B cell (primary cell): ENCODE results near the gene P2RX6. TPM values are rescaled to one million over a fixed set of nuclear protein-coding genes. Genes with fewer than 3 reads are reported as not detected.

Experiments used
- ATAC-seq: fragments of 200-7000 bp; cut with Tn5 transposase; one replicate; pipeline ENCODE4 v1.10.0; 2021; ENCODE audit warnings: low read depth, mild to moderate bottlenecking, moderate number of reproducible peaks, moderate library complexity
- CTCF ChIA-PET: fragments of 350-600 bp; sonication (Branson Sonifier 250); formaldehyde crosslinking; loops from one replicate; lab custom pipeline; 2021; ENCODE audit warnings: antibody characterized with exemption, inconsistent platforms; lab: Charles Lee
- POLR2A ChIA-PET: fragments of 350-600 bp; sonication (Branson Sonifier 250); formaldehyde crosslinking; loops from one replicate; lab custom pipeline; 2021; ENCODE audit warnings: antibody characterized with exemption; lab: Charles Lee
- DNase-seq: peaks from one replicate; pipeline ENCODE4 v3.0.0; 2013
- H2AFZ ChIP-seq: 2 replicates; pipeline ENCODE4 v1.6.1; 2012; ENCODE audit warnings: mild to moderate bottlenecking, low read depth, low read length; ENCODE audit not compliant: insufficient read depth, poor library complexity, severe bottlenecking
- H3K27ac ChIP-seq, 2 donors: 1 replicate in 1 of 2; 2 replicates in 1 of 2; pipeline ENCODE4 v1.5.1; 2012 to 2013; ENCODE audit warnings: low read length in 2 of 2, mild to moderate bottlenecking in 2 of 2, moderate library complexity in 1 of 2
- H3K27me3 ChIP-seq, 4 experiments: fragments of 200-600 bp in 1 of 4; sonication (generic) in 1 of 4; replicated peaks in 1 of 4; 1 replicate in 2 of 4; 2 replicates in 2 of 4; pipeline versions ENCODE4 v1.6.1 to v1.7.0; 2013 to 2016; ENCODE audit warnings: low read length in 3 of 4, mild to moderate bottlenecking in 2 of 4, mixed read lengths in 1 of 4, moderate library complexity in 1 of 4; ENCODE audit not compliant: insufficient read depth in 4 of 4, control insufficient read depth in 3 of 4; ENCODE audit errors: control extremely low read depth in 1 of 4
- H3K36me3 ChIP-seq, 2 experiments: replicated peaks in 1 of 2; 1 replicate in 1 of 2; 2 replicates in 1 of 2; pipeline versions ENCODE4 v1.6.1 to v1.7.1; 2013; ENCODE audit warnings: low read length in 1 of 2; ENCODE audit not compliant: insufficient read depth in 2 of 2, control insufficient read depth in 1 of 2; ENCODE audit errors: control extremely low read depth in 1 of 2, extremely low read depth in 1 of 2
- H3K4me1 ChIP-seq, 2 donors: fragments of 200-600 bp in 1 of 2; sonication (generic) in 1 of 2; 1 replicate in 1 of 2; 2 replicates in 1 of 2; pipeline versions ENCODE4 v1.5.1 to v1.6.1; 2013 to 2017; ENCODE audit warnings: low read length in 2 of 2; ENCODE audit not compliant: control insufficient read depth in 2 of 2, insufficient read depth in 2 of 2
- H3K4me2 ChIP-seq: replicated peaks from 2 replicates; pipeline ENCODE3; 2012; ENCODE audit warnings: mild to moderate bottlenecking, low read depth, low read length; ENCODE audit not compliant: poor library complexity, severe bottlenecking
- H3K4me3 ChIP-seq, 5 experiments: fragments of 200-600 bp in 1 of 5; sonication (generic) in 1 of 5; 1 replicate in 3 of 5; 2 replicates in 2 of 5; pipeline versions ENCODE4 v1.5.1 to v1.7.0; 2011 to 2016; ENCODE audit warnings: low read length in 4 of 5, mild to moderate bottlenecking in 4 of 5, low read depth in 2 of 5, control low read depth in 1 of 5, moderate library complexity in 1 of 5; ENCODE audit not compliant: insufficient read depth in 1 of 5; ENCODE audit errors: control extremely low read depth in 1 of 5, extremely low read depth in 1 of 5
- H3K79me2 ChIP-seq: fragments of 200-600 bp; sonication (generic); one replicate; pipeline ENCODE4 v1.6.0; 2016; ENCODE audit warnings: low read length; ENCODE audit not compliant: control insufficient read depth, insufficient read depth
- H3K9ac ChIP-seq: fragments of 200-600 bp; sonication (generic); 2 replicates; pipeline ENCODE4 v1.6.1; 2017; ENCODE audit warnings: mild to moderate bottlenecking, low read length, moderate library complexity
- H3K9me3 ChIP-seq, 3 donors: one replicate each; pipeline versions ENCODE4 v1.6.1 to v1.7.1; 2013; ENCODE audit warnings: low read length in 2 of 3; ENCODE audit not compliant: control insufficient read depth in 2 of 3, insufficient read depth in 1 of 3; ENCODE audit errors: control extremely low read depth in 1 of 3
- H4K20me1 ChIP-seq: 2 replicates; pipeline ENCODE4 v1.6.0; 2012; ENCODE audit warnings: mild to moderate bottlenecking, low read length; ENCODE audit not compliant: insufficient read depth, control insufficient read depth, poor library complexity, severe bottlenecking
- H3K27ac Mint-ChIP-seq: one replicate; pipeline ENCODE4 v1.8.0; 2021; ENCODE audit warnings: mixed read lengths
- H3K27me3 Mint-ChIP-seq: one replicate; pipeline ENCODE4 v1.8.0; 2021; ENCODE audit warnings: mixed read lengths
- H3K4me1 Mint-ChIP-seq: one replicate; pipeline ENCODE4 v1.8.0; 2021; ENCODE audit warnings: mixed read lengths
- H3K4me3 Mint-ChIP-seq: one replicate; pipeline ENCODE4 v1.8.0; 2021; ENCODE audit warnings: mixed read lengths
- H3K9me3 Mint-ChIP-seq: one replicate; pipeline ENCODE4 v1.8.0; 2022; ENCODE audit warnings: mixed read lengths; ENCODE audit not compliant: insufficient read depth
- EZH2 ChIP-seq: IDR thresholded peaks from 2 replicates; pipeline ENCODE4 v1.6.1; 2012; ENCODE audit warnings: borderline replicate concordance, low read depth, mild to moderate bottlenecking, moderate library complexity, low read length; ENCODE audit not compliant: insufficient read depth, poor library complexity, severe bottlenecking
- WGBS: methylation state at CpG from one replicate; pipeline ENCODE4 v1.1.5; 2013; ENCODE audit warnings: missing lambda C conversion rate; ENCODE audit not compliant: insufficient coverage; 5-methylcytosine and 5-hydroxymethylcytosine counted together
- intact Hi-C: fragments of 100-400 bp; cut with micrococcal nuclease; formaldehyde crosslinking; loops from one replicate; pipeline ENCODE4 v1.10.0; 2022
- polyA plus RNA-seq: library from polyadenylated mRNA; depleted of rRNA; stranded (reverse); fragments of >200 nt; gene quantifications from 2 replicates; pipeline ENCODE4 v1.2.3, GENCODE V29; 2012
- total RNA-seq, 2 donors: library from RNA; stranded (reverse); fragments of 120-200 nt in 1 of 2; gene quantifications; 1 replicate in 1 of 2; 2 replicates in 1 of 2; pipeline versions ENCODE4 v1.2.3 to v1.2.4, GENCODE V29; 2013 to 2022
- TF ChIP-seq, protein P1 (sequence below): fragments of 200-600 bp; IDR thresholded peaks from one replicate; pipeline ENCODE4 v1.8.0; 2022; ENCODE audit warnings: antibody characterized with exemption, mild to moderate bottlenecking

Gene P2RX6
- total and polyA plus RNA-seq, 2 donors (not counting 1 experiment from before 2014, with no cell fraction given), result 0.49 to 0.79 TPM

DNA sequence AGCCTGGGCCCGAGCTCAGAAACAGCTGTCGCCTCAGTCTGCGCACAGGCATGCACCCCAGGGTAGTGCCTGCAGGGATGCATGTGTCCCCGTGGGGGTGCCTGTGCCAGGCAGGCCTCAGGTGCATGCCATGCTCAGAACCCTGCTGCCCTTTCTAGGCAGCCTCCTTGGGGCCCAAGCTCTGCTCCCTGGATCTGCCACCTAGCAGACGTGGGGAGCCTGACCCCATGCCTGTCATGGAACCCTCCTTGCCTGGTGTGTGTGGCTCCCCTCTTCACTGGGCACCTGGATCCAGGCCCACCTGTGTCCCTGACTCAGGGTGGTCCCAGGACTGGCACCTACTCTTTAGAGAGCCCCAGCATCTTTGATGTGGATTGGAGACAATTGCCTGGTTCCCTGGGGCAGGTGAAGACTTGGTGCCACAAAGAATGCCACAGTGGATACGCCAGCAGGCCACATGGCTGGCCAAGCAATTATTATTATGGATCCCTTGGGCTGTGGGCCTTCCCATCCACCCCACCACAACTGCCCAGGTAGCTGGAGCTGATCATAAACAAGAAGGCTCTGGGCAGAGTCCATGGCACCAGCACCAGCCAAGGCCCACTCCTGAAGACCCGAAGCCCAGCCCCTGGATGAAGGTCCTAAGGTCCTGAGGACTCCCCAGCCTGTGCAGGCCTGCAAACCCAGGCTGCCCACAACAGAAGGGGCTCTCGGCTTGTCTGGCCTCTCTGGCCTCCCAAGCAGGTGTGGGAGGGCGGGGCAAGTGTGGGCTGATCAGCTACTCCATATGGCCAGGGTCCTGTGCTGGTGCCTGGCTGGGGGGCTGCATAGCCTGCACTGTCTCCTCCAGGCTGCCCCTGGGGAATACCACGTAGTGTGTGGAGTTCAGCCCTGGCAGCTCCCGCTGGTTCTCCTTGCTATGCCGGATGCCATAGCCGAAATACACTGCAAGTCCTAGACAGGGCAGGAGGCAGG, 13.6 kb downstream of the P2RX6 start:
- no peak overlapping the region for H3K9ac ChIP-seq
- ChIA-PET POLR2A (no interaction called here), CTCF (no interaction called here)
- no peaks in the 10 kb centered on the region for H3K36me3 ChIP-seq
- peaks cover 0 to 3% (median 0%) of the 10 kb centered on the region in 3 donors for H3K9me3 ChIP-seq
- intact Hi-C loops, result no loop called here
- H3K27me3 ChIP-seq, result peaks cover 0 to 31% (median 8%) of the 10 kb centered on the region in 4 experiments
- no peak overlapping the region for H3K4me3 Mint-ChIP-seq
- no peaks in the 10 kb centered on the region for H3K9me3 Mint-ChIP-seq
- H3K27me3 Mint-ChIP-seq, result peaks cover 36% of the 10 kb centered on the region
- H3K4me1 Mint-ChIP-seq, result peaks cover 5% of the 10 kb centered on the region
- peaks cover 3 to 6% of the 10 kb centered on the region in 2 donors for H3K4me1 ChIP-seq
- no peak overlapping the region for H3K4me3 ChIP-seq
- H2AFZ ChIP-seq, result no peak overlapping the region
- H4K20me1 ChIP-seq, result no peaks in the 10 kb centered on the region
- DNase-seq, result no peak
- TF ChIP-seq, protein P1, sequence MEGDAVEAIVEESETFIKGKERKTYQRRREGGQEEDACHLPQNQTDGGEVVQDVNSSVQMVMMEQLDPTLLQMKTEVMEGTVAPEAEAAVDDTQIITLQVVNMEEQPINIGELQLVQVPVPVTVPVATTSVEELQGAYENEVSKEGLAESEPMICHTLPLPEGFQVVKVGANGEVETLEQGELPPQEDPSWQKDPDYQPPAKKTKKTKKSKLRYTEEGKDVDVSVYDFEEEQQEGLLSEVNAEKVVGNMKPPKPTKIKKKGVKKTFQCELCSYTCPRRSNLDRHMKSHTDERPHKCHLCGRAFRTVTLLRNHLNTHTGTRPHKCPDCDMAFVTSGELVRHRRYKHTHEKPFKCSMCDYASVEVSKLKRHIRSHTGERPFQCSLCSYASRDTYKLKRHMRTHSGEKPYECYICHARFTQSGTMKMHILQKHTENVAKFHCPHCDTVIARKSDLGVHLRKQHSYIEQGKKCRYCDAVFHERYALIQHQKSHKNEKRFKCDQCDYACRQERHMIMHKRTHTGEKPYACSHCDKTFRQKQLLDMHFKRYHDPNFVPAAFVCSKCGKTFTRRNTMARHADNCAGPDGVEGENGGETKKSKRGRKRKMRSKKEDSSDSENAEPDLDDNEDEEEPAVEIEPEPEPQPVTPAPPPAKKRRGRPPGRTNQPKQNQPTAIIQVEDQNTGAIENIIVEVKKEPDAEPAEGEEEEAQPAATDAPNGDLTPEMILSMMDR, result no peak
- no peak for TF ChIP-seq EZH2
- H3K4me2 ChIP-seq, result no peak overlapping the region
- H3K27ac Mint-ChIP-seq, result no peak overlapping the region
- no peak overlapping the region for H3K27ac ChIP-seq
- 89% methylated on average over 13 of the region's 13 CpGs for WGBS
- ATAC-seq, result no peak
- H3K79me2 ChIP-seq, result no peaks in the 10 kb centered on the region

DNA sequence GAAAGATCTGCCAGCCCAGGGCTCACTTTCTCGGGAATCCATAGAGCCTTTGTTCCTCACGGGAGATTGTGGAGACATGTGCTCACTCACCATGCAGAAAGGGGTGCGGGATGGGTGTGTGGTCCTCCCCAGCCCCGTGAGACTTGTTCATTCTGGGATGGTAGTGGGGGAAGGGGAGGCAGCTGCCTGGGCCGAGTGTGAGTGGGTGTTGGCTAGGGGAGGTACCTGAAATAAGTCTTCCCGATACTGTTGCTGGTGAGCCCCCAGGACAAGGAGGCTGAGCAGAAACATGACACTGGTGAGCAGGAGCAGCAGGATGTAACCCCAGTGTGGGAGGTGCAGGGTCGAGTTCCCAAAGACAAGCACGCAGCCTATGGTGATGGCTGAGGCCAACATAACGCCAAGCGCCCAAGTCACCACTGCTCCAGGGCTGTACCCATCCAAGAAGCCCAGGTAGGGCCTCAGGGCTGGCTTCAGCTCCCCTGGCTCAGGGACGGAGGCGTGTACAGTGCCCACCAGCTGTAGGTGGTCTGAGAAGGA, 14.6 kb downstream of the P2RX6 start:
- peaks cover 5% of the 10 kb centered on the region for H3K4me1 Mint-ChIP-seq
- intact Hi-C loops, result no loop called here
- 86% methylated on average over 12 of the region's 12 CpGs for WGBS
- no peaks in the 10 kb centered on the region for H3K9me3 Mint-ChIP-seq
- ATAC-seq (no peak), DNase-seq (no peak)
- no peaks in the 10 kb centered on the region for H3K36me3 ChIP-seq
- H3K27ac ChIP-seq, result no peak overlapping the region
- no peak overlapping the region for H3K27ac Mint-ChIP-seq
- H4K20me1 ChIP-seq, result no peaks in the 10 kb centered on the region
- no peak overlapping the region for H3K4me3 ChIP-seq
- no peaks in the 10 kb centered on the region for H3K79me2 ChIP-seq
- no peak overlapping the region for H3K4me3 Mint-ChIP-seq
- H3K27me3 ChIP-seq, result peaks cover 0 to 31% (median 8%) of the 10 kb centered on the region in 4 experiments
- ChIA-PET POLR2A (no interaction called here), CTCF (no interaction called here)
- peaks cover 0 to 3% (median 0%) of the 10 kb centered on the region in 3 donors for H3K9me3 ChIP-seq
- H3K9ac ChIP-seq, result no peak overlapping the region
- H3K4me1 ChIP-seq, result peaks cover 3 to 6% of the 10 kb centered on the region in 2 donors
- H3K27me3 Mint-ChIP-seq, result peaks cover 40% of the 10 kb centered on the region
- no peak overlapping the region for H2AFZ ChIP-seq
- TF ChIP-seq, protein P1, result no peak
- TF ChIP-seq EZH2, result no peak
- no peak overlapping the region for H3K4me2 ChIP-seq
